Colonic mucosa (tissue), 4 donors: ENCODE data around the gene ANK3. TPM values are rescaled to one million over a fixed set of nuclear protein-coding genes. Genes with fewer than 3 reads are reported as not detected.

Experiments used
- DNase-seq: peaks from one replicate; pipeline ENCODE4 v3.0.0-alpha.2; 2020
- H3K27ac ChIP-seq: fragments of 200-600 bp; one replicate; pipeline ENCODE4 v1.8.0; 2021
- H3K27me3 ChIP-seq: fragments of 200-600 bp; one replicate; pipeline ENCODE4 v1.8.0; 2021
- H3K36me3 ChIP-seq: fragments of 200-600 bp; one replicate; pipeline ENCODE4 v1.8.0; 2021
- H3K4me1 ChIP-seq: fragments of 200-600 bp; one replicate; pipeline ENCODE4 v1.8.0; 2021; ENCODE audit warnings: mild to moderate bottlenecking
- H3K4me3 ChIP-seq: fragments of 200-600 bp; one replicate; pipeline ENCODE4 v1.8.0; 2021
- H3K9ac ChIP-seq, 2 donors: one replicate each; pipeline ENCODE4 v1.7.0; 2013; ENCODE audit warnings: control low read depth in 2 of 2, low read depth in 2 of 2, low read length in 2 of 2
- H3K9me3 ChIP-seq: fragments of 200-600 bp; one replicate; pipeline ENCODE4 v1.8.0; 2021
- intact Hi-C: fragments of 100-400 bp; cut with DNase I; formaldehyde crosslinking; loops from one replicate; pipeline ENCODE4 v1.14.1; 2022
- total RNA-seq, 2 donors: library from RNA; stranded (reverse); fragmentation: NEBNext Ultra II Directional in 1 of 2; extraction: Animal tissue kit (Norgen Biotek cat#: 25700) in 1 of 2; gene quantifications; one replicate each; pipeline ENCODE4 v1.2.1, GENCODE V29; 2021
- TF ChIP-seq, protein P1 (sequence below): fragments of 200-600 bp; IDR thresholded peaks from one replicate; pipeline ENCODE4 v1.8.0; 2022; ENCODE audit warnings: antibody characterized with exemption, mild to moderate bottlenecking
- donor health status: healthy.
- donor health status: DM: no; HTN: no; CAD: no.
- donor health status: DM: no; HTN: no; CAD: no.

Gene ANK3
- total RNA-seq, 2 donors from 2014 or later = 34.6 to 82.8 TPM

DNA sequence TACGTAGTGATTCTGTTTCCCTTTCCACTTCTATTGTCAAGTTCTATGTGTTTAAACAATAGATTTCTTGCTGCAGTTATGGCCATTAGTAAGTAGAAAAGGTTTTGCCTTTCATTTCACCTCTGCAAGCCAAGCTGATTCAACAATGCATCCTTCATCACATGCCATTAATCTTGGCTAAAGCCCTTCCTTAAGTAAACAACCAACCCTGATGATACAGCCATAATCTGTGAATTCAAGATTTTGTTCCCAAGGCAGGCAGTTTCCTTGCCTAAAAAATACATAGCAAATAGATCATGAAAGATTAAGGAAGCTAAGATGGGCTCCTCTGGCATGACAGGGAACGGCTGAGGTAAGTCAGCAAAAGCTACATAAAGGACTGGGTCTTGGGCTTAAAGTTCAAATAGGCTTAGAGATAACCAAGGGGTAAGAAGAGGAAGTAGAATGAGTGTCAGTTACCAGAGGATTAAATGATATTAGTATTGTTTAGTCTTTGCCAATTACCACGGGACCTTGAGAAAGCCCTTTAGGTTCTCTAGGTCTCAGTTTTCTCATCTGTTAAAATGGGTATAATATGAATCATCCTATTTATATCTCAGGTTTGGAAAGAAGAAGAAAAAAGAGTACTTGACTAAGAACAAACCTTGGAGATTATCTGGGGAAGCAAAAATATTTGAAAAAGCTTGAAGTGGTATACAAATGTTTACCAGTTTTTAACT, 35.9 kb upstream of the ANK3 start:
- Histone ChIP-seq H3K4me1 (no peaks in the 10 kb centered on the region), H3K27ac (no peak overlapping the region), H3K9me3 (no peaks in the 10 kb centered on the region), H3K4me3 (no peak overlapping the region), H3K9ac (no peak overlapping the region), H3K36me3 (no peaks in the 10 kb centered on the region), H3K27me3 (no peaks in the 10 kb centered on the region)
- TF ChIP-seq, protein P1, sequence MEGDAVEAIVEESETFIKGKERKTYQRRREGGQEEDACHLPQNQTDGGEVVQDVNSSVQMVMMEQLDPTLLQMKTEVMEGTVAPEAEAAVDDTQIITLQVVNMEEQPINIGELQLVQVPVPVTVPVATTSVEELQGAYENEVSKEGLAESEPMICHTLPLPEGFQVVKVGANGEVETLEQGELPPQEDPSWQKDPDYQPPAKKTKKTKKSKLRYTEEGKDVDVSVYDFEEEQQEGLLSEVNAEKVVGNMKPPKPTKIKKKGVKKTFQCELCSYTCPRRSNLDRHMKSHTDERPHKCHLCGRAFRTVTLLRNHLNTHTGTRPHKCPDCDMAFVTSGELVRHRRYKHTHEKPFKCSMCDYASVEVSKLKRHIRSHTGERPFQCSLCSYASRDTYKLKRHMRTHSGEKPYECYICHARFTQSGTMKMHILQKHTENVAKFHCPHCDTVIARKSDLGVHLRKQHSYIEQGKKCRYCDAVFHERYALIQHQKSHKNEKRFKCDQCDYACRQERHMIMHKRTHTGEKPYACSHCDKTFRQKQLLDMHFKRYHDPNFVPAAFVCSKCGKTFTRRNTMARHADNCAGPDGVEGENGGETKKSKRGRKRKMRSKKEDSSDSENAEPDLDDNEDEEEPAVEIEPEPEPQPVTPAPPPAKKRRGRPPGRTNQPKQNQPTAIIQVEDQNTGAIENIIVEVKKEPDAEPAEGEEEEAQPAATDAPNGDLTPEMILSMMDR = no peak
- no peak for DNase-seq
- intact Hi-C loops = no loop called here

DNA sequence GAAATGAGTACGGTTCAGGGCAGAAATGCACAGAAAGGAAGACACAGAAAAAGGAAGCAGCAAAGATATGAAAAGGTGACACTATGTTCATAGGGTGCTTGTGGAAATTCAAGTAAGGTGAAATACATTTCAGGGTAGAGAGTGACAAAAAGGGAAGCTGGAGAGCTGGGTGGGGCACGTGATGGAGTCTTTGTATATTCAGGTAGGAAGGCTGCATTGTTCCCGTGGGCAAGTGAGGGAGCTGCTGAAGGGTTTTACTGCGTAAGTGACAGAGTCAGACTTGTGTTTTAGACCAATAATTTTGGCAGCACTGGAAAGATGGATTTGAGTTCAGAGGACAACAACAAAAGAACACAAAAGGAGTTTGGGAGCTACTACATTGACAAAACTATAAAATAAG, 35.3 kb upstream of the ANK3 start:
- no peak for DNase-seq
- TF ChIP-seq, protein P1 = no peak
- H3K27ac ChIP-seq = no peak overlapping the region
- no peak overlapping the region for H3K4me3 ChIP-seq
- no peaks in the 10 kb centered on the region for H3K9me3 ChIP-seq
- no peak overlapping the region for H3K9ac ChIP-seq
- intact Hi-C loops = no loop called here
- no peaks in the 10 kb centered on the region for H3K4me1 ChIP-seq
- no peaks in the 10 kb centered on the region for H3K36me3 ChIP-seq
- H3K27me3 ChIP-seq = no peaks in the 10 kb centered on the region

DNA sequence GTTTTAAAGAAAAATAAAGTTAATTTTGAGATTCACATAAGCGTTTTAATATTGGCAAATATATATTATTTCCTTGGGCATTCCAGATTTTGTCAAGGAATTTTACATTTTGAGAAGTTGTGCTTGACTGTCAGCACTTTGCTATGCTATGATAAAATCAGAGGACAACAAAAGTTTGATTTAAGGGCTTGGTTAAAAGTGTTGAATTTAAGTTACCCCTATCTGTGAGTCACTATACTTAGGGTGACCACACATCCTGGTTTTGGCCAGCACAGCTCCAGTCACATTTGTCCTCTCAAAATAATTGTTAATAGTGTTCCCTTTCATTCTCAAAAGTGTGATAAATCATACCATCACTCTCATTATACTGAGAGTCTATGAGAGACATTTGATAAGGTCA, 34.2 kb upstream of the ANK3 start:
- intact Hi-C loops = no loop called here
- Histone ChIP-seq H3K36me3 (no peaks in the 10 kb centered on the region), H3K27me3 (no peaks in the 10 kb centered on the region), H3K27ac (no peak overlapping the region), H3K4me1 (no peaks in the 10 kb centered on the region), H3K9ac (no peak overlapping the region), H3K4me3 (no peak overlapping the region), H3K9me3 (no peaks in the 10 kb centered on the region)
- DNase-seq = no peak
- TF ChIP-seq, protein P1 = no peak

DNA sequence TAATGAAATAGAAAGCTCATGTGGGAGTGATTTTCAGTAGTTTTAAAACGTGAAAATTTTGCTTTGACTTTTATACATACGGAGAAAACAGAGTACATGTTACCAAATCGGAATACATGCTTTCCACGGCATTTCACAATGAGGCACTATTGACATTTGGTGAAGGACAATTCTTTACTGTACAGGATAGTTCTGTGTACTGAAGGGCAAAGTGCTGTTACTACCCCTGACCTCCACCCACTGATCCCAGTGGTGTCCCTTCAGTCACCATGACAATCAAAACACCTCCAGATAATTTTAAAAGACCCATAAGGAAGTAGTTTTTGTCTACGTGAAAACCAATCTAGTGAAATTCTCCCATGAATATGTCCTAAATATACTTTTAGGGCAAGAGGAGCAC, 33.1 kb upstream of the ANK3 start:
- no peak overlapping the region for H3K27ac ChIP-seq
- DNase-seq = no peak
- intact Hi-C loops = no loop called here
- H3K27me3 ChIP-seq = no peaks in the 10 kb centered on the region
- TF ChIP-seq, protein P1 = no peak
- no peaks in the 10 kb centered on the region for H3K9me3 ChIP-seq
- H3K9ac ChIP-seq = no peak overlapping the region
- no peaks in the 10 kb centered on the region for H3K4me1 ChIP-seq
- H3K36me3 ChIP-seq = no peaks in the 10 kb centered on the region
- no peak overlapping the region for H3K4me3 ChIP-seq

DNA sequence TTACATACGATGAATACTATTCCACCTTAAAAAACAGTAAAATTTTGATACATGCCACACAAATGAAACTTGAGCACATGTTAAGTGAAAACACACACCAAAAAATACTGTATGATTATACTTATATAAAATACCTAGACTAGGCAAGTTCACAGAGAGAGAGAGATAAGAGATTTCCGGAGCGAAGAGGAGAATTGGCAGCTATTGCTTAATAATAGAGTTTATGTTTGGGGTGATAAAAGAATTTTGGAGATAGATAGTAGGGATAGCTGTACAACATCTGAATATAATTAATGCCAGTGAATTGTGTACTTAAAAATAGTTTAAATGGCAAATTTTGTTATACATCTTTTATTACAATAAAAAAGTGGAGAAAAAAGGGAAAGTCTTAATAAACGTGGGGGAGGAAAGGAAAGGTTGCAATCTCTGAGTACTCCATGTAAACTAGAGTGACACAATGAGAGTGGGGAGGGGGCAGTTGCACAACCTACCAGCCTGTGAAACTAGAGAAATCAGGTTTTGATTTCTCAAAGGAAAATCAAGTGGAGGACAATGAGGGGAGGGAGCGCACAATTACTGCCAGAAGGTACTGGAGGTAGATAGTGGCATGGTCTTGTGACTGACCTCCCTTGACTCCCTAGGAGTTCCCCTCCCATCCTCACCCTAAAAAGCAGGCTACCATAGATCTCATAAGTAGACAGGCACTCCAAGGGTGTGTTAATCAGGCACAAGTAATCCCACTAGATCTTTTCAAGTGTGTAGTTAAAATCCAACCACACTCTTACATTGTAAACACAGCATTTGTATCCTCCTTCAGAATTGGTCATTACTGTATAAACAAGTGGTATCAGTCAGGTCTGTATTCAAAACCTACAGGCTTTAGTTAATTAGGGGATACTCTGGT, 31.6 kb upstream of the ANK3 start:
- no peaks in the 10 kb centered on the region for H3K9me3 ChIP-seq
- H3K36me3 ChIP-seq = no peaks in the 10 kb centered on the region
- DNase-seq = no peak
- no peak overlapping the region for H3K9ac ChIP-seq
- TF ChIP-seq, protein P1 = no peak
- H3K27me3 ChIP-seq = no peaks in the 10 kb centered on the region
- H3K27ac ChIP-seq = no peak overlapping the region
- intact Hi-C loops = no loop called here
- no peak overlapping the region for H3K4me3 ChIP-seq
- H3K4me1 ChIP-seq = no peaks in the 10 kb centered on the region
